Hepatocyte (in vitro differentiated cells): ENCODE measurements around the gene CAPN2. TPM values are rescaled to one million over a fixed set of nuclear protein-coding genes. Genes with fewer than 3 reads are reported as not detected.

Source experiments
- DNase-seq: peaks from one replicate; pipeline ENCODE4 v3.0.0-alpha.2; 2016; ENCODE audit warnings: low spot score
- H2AFZ ChIP-seq: fragments of 200-600 bp; sonication (generic); 2 replicates; pipeline ENCODE4 v1.6.0; 2016; ENCODE audit warnings: antibody characterized with exemption, mild to moderate bottlenecking
- H3K27ac ChIP-seq: fragments of 200-600 bp; sonication (generic); 2 replicates; pipeline ENCODE4 v1.5.1; 2016; ENCODE audit warnings: mild to moderate bottlenecking
- H3K27me3 ChIP-seq: fragments of 200-600 bp; sonication (generic); 2 replicates; pipeline ENCODE4 v1.6.1; 2016
- H3K36me3 ChIP-seq: fragments of 200-600 bp; sonication (generic); replicated peaks from 2 replicates; pipeline ENCODE4 v1.5.1; 2016; ENCODE audit warnings: low read depth; ENCODE audit not compliant: insufficient read depth
- H3K4me1 ChIP-seq: fragments of 200-600 bp; sonication (generic); 2 replicates; pipeline ENCODE4 v1.5.1; 2016; ENCODE audit warnings: mild to moderate bottlenecking, moderate library complexity; ENCODE audit not compliant: insufficient read depth
- H3K4me2 ChIP-seq: fragments of 200-600 bp; sonication (generic); 2 replicates; pipeline ENCODE4 v1.6.0; 2016
- H3K4me3 ChIP-seq: fragments of 200-600 bp; sonication (generic); 2 replicates; pipeline ENCODE4 v1.5.1; 2016; ENCODE audit warnings: mild to moderate bottlenecking
- H3K79me2 ChIP-seq: fragments of 200-600 bp; sonication (generic); 2 replicates; pipeline ENCODE4 v1.6.0; 2017; ENCODE audit warnings: mild to moderate bottlenecking
- H3K9me2 ChIP-seq: fragments of 200-600 bp; sonication (generic); replicated peaks from 2 replicates; pipeline ENCODE4 v1.6.0; 2017; ENCODE audit warnings: mild to moderate bottlenecking; ENCODE audit not compliant: insufficient read depth
- H3K9me3 ChIP-seq: fragments of 200-600 bp; sonication (generic); 2 replicates; pipeline ENCODE4 v1.5.1; 2016; ENCODE audit warnings: low read depth, mild to moderate bottlenecking
- H4K20me1 ChIP-seq: fragments of 200-600 bp; sonication (generic); 2 replicates; pipeline ENCODE4 v1.6.0; 2016; ENCODE audit warnings: mild to moderate bottlenecking; ENCODE audit not compliant: insufficient read depth, poor library complexity, severe bottlenecking
- EZH2 ChIP-seq: fragments of 200-600 bp; sonication (generic); IDR thresholded peaks from 2 replicates; pipeline ENCODE4 v1.6.1; 2016; ENCODE audit warnings: antibody characterized with exemption, mild to moderate bottlenecking, borderline replicate concordance
- EZH2phosphoT487 ChIP-seq: fragments of 200-600 bp; sonication (generic); IDR thresholded peaks from one replicate; pipeline ENCODE4 v1.6.1; 2018; ENCODE audit warnings: antibody characterized with exemption, mild to moderate bottlenecking, low read depth, moderate library complexity; ENCODE audit not compliant: unreplicated experiment, severe bottlenecking
- WGBS: methylation state at CpG from one replicate; pipeline ENCODE4 v1.1.6; 2016; ENCODE audit warnings: low lambda C conversion rate; ENCODE audit errors: missing lambda C conversion rate; 5-methylcytosine and 5-hydroxymethylcytosine counted together
- polyA plus RNA-seq: library from polyadenylated mRNA; unstranded; fragments of >200 nt; fragmentation: Nextera tagmentation; extraction: Ambion mirVana; gene quantifications from 2 replicates; pipeline ENCODE4 v1.2.1, GENCODE V29; 2016
- total RNA-seq: library from RNA; depleted of rRNA; stranded (reverse); fragments of >200 nt; gene quantifications from 2 replicates; pipeline ENCODE4 v1.2.3, GENCODE V29; 2014
- TF ChIP-seq, protein P1 (sequence below): fragments of 200-600 bp; sonication (generic); IDR thresholded peaks from 2 replicates; pipeline ENCODE4 v1.5.1; 2016; ENCODE audit warnings: antibody characterized with exemption, mild to moderate bottlenecking; ENCODE audit not compliant: poor library complexity

Gene CAPN2
- total and polyA plus RNA-seq, 2 experiments from 2014 or later: 147 to 162 TPM

DNA sequence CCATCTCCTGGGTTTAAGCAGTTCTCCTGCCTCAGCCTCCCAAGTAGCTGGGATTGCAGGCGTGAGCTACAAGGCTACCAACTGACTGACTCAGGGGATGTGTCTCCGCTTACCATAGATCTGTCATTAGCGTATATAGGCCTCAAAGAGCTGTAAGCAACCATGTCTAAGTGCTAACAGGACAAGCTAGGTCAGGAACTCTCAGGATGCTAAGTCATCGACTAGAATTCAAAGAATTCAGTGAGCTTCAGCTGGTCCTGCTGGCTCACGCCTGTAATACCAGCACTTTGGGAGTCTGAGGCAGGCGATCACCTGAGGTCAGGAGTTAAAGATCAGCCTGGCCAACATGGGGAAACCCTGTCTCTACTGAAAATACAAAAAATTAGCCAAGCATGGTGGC is 29.5 kb downstream of the CAPN2 start:
- H3K9me2 ChIP-seq: no peaks in the 10 kb centered on the region
- no peak for DNase-seq
- H3K27ac ChIP-seq: no peak overlapping the region
- H3K79me2 ChIP-seq: peaks cover 19% of the 10 kb centered on the region
- TF ChIP-seq EZH2: no peak
- TF ChIP-seq EZH2phosphoT487: no peak
- TF ChIP-seq, protein P1, sequence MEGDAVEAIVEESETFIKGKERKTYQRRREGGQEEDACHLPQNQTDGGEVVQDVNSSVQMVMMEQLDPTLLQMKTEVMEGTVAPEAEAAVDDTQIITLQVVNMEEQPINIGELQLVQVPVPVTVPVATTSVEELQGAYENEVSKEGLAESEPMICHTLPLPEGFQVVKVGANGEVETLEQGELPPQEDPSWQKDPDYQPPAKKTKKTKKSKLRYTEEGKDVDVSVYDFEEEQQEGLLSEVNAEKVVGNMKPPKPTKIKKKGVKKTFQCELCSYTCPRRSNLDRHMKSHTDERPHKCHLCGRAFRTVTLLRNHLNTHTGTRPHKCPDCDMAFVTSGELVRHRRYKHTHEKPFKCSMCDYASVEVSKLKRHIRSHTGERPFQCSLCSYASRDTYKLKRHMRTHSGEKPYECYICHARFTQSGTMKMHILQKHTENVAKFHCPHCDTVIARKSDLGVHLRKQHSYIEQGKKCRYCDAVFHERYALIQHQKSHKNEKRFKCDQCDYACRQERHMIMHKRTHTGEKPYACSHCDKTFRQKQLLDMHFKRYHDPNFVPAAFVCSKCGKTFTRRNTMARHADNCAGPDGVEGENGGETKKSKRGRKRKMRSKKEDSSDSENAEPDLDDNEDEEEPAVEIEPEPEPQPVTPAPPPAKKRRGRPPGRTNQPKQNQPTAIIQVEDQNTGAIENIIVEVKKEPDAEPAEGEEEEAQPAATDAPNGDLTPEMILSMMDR: no peak
- no peak overlapping the region for H2AFZ ChIP-seq
- H3K27me3 ChIP-seq: no peaks in the 10 kb centered on the region
- no peak overlapping the region for H3K4me3 ChIP-seq
- no peaks in the 10 kb centered on the region for H4K20me1 ChIP-seq
- H3K36me3 ChIP-seq: no peaks in the 10 kb centered on the region
- H3K4me2 ChIP-seq: no peak overlapping the region
- WGBS: 78% methylated on average over 6 of the region's 6 CpGs
- no peaks in the 10 kb centered on the region for H3K9me3 ChIP-seq
- H3K4me1 ChIP-seq: peaks cover 38% of the 10 kb centered on the region

DNA sequence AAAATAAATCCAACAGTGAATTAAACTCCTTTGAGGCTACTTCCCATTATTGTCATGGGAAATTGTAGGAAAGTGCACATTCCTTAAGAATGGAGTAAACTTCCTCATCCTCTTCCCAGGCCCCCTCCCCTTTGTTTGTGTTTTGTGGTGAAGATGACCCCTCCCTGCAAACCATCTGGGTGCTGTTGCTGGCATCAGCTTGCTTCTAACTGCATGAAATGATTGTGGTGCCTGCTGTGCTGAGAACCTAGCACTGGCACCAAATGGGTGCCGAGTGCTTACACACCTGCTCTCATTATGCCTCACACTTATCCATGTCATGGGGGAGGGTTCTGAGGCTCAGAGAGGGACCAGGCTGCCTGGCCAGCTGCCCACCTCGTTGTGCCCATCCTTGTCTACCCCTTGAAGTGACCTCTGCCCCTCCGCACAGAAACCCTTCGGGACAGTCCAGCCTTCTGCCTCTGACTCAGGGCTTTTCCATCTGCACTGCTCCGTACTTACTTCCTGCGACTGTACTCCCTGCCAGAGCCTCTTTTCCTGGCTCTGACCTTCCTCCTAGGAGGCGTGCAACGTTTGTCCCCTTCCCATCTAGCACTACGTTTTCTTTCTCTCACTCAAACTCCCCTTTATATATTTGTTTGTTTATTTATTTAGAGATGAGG is 30.6 kb downstream of the CAPN2 start:
- TF ChIP-seq EZH2 (no peak), EZH2phosphoT487 (no peak)
- TF ChIP-seq, protein P1: no peak

DNA sequence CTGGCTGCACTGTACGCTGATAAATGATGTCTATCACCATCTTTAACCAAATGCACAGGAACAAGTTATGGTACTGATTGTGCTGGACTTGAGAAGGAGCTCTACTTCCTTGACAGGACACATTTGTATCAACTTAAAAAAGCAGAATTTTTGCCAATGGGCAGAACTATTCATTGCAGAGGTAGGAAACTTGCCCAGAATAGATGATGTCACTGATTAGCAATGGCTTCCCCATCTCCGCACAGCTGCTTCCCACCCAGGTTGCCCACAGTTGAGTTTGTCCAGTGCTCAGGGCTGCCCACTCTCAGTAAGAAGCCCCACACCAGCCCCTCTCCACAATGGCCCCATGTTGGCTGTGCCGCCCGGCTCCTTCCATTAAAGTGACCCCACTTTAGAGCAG is 33.4 kb downstream of the CAPN2 start:
- H3K36me3 ChIP-seq: no peaks in the 10 kb centered on the region
- 98% methylated on average over 4 of the region's 4 CpGs for WGBS
- H3K27me3 ChIP-seq: no peaks in the 10 kb centered on the region
- no peaks in the 10 kb centered on the region for H4K20me1 ChIP-seq
- H3K79me2 ChIP-seq: peaks cover 19% of the 10 kb centered on the region
- no peak for DNase-seq
- TF ChIP-seq, protein P1: no peak
- TF ChIP-seq EZH2 (no peak), EZH2phosphoT487 (no peak)
- H3K4me2 ChIP-seq: no peak overlapping the region
- H3K27ac ChIP-seq: no peak overlapping the region
- H3K9me3 ChIP-seq: no peaks in the 10 kb centered on the region
- H3K9me2 ChIP-seq: no peaks in the 10 kb centered on the region
- no peak overlapping the region for H2AFZ ChIP-seq
- peaks cover 17% of the 10 kb centered on the region for H3K4me1 ChIP-seq
- no peak overlapping the region for H3K4me3 ChIP-seq

More for the DNA sequence above, 30.6 kb downstream of the CAPN2 start:
- no peaks in the 10 kb centered on the region for H3K36me3 ChIP-seq
- no peak for DNase-seq
- no peak overlapping the region for H2AFZ ChIP-seq
- no peaks in the 10 kb centered on the region for H4K20me1 ChIP-seq
- no peak overlapping the region for H3K4me3 ChIP-seq
- H3K27me3 ChIP-seq: no peaks in the 10 kb centered on the region
- no peak overlapping the region for H3K27ac ChIP-seq
- peaks cover 30% of the 10 kb centered on the region for H3K4me1 ChIP-seq
- H3K9me2 ChIP-seq: no peaks in the 10 kb centered on the region
- H3K4me2 ChIP-seq: no peak overlapping the region
- 87% methylated on average over 9 of the region's 9 CpGs for WGBS
- H3K79me2 ChIP-seq: peaks cover 19% of the 10 kb centered on the region
- H3K9me3 ChIP-seq: no peaks in the 10 kb centered on the region
